Central memory CD8-positive, alpha-beta T cell (primary cell): Measurements from ENCODE around the gene DDX52.

Experiments
- ATAC-seq: fragments of 150-1000 bp; cut with Tn5 transposase; replicated peaks from 2 replicates; pipeline ENCODE4 v1.10.0; 2022; ENCODE audit warnings: mild to moderate bottlenecking, moderate FRiP score, moderate number of reproducible peaks; ENCODE audit not compliant: poor library complexity, severe bottlenecking; ENCODE audit errors: extremely low read depth
- DNase-seq, 2 donors: peaks; one replicate each; pipeline ENCODE4 v3.0.0; 2021; ENCODE audit warnings: low spot score in 2 of 2
- H3K27ac Mint-ChIP-seq: one replicate; pipeline ENCODE4 v1.8.0; 2022; ENCODE audit warnings: low read depth, mild to moderate bottlenecking, moderate library complexity, mixed read lengths
- H3K27me3 Mint-ChIP-seq: one replicate; pipeline ENCODE4 v1.8.0; 2022; ENCODE audit warnings: mixed read lengths
- H3K36me3 Mint-ChIP-seq: one replicate; pipeline ENCODE4 v1.8.0; 2022; ENCODE audit warnings: mild to moderate bottlenecking, moderate library complexity, mixed read lengths; ENCODE audit not compliant: insufficient read depth
- H3K4me1 Mint-ChIP-seq: one replicate; pipeline ENCODE4 v1.8.0; 2022; ENCODE audit warnings: mixed read lengths
- H3K4me3 Mint-ChIP-seq: one replicate; pipeline ENCODE4 v1.8.0; 2022; ENCODE audit warnings: mild to moderate bottlenecking, moderate library complexity, mixed read lengths
- H3K9me3 Mint-ChIP-seq: one replicate; pipeline ENCODE4 v1.8.0; 2022; ENCODE audit warnings: mixed read lengths

The DDX52 gene

GRCh38 chr17:37671824-37672547 is 28.7 kb upstream of the DDX52 start:
- DNase-seq: no peak

GRCh38 chr17:37671028-37671823 is 28.0 kb upstream of the DDX52 start:
- no peaks in the 10 kb centered on the region for H3K36me3 Mint-ChIP-seq
- ATAC-seq: no peak
- no peak for DNase-seq
- H3K4me3 Mint-ChIP-seq: no peak overlapping the region
- H3K4me1 Mint-ChIP-seq: no peaks in the 10 kb centered on the region
- no peak overlapping the region for H3K27ac Mint-ChIP-seq
- peaks cover 6% of the 10 kb centered on the region for H3K27me3 Mint-ChIP-seq
- H3K9me3 Mint-ChIP-seq: no peaks in the 10 kb centered on the region

More at GRCh38 chr17:37671824-37672547, 28.7 kb upstream of the DDX52 start:
- H3K4me1 Mint-ChIP-seq: no peaks in the 10 kb centered on the region
- no peak overlapping the region for H3K27ac Mint-ChIP-seq
- H3K9me3 Mint-ChIP-seq: no peaks in the 10 kb centered on the region
- no peak overlapping the region for H3K4me3 Mint-ChIP-seq
- ATAC-seq: no peak
- no peaks in the 10 kb centered on the region for H3K36me3 Mint-ChIP-seq
- H3K27me3 Mint-ChIP-seq: peaks cover 14% of the 10 kb centered on the region

GRCh38 chr17:37667039-37667438 is 23.8 kb upstream of the DDX52 start:
- H3K4me3 Mint-ChIP-seq: no peak overlapping the region
- no peaks in the 10 kb centered on the region for H3K36me3 Mint-ChIP-seq
- no peaks in the 10 kb centered on the region for H3K27me3 Mint-ChIP-seq
- H3K9me3 Mint-ChIP-seq: no peaks in the 10 kb centered on the region
- H3K4me1 Mint-ChIP-seq: no peaks in the 10 kb centered on the region
- H3K27ac Mint-ChIP-seq: no peak overlapping the region
- DNase-seq: no peak
- no peak for ATAC-seq

- Mint-ChIP-seq H3K36me3 (no peaks in the 10 kb centered on the region), H3K27me3 (peaks cover 9% of the 10 kb centered on the region), H3K4me3 (no peak overlapping the region), H3K4me1 (no peaks in the 10 kb centered on the region), H3K27ac (no peak overlapping the region), H3K9me3 (no peaks in the 10 kb centered on the region)
- no peak for DNase-seq
- no peak for ATAC-seq
Measured at GRCh38 chr17:37664214-37664613, 21.0 kb upstream of the DDX52 start.

GRCh38 chr17:37662353-37662752 is 19.1 kb upstream of the DDX52 start:
- Mint-ChIP-seq H3K27ac (no peak overlapping the region), H3K4me3 (no peak overlapping the region), H3K36me3 (no peaks in the 10 kb centered on the region), H3K27me3 (peaks cover 9% of the 10 kb centered on the region), H3K9me3 (no peaks in the 10 kb centered on the region), H3K4me1 (no peaks in the 10 kb centered on the region)
- DNase-seq (no peak), ATAC-seq (no peak)

GRCh38 chr17:37661400-37662014 is 18.3 kb upstream of the DDX52 start:
- ATAC-seq: no peak
- no peak for DNase-seq
- no peaks in the 10 kb centered on the region for H3K9me3 Mint-ChIP-seq
- no peaks in the 10 kb centered on the region for H3K36me3 Mint-ChIP-seq
- H3K4me1 Mint-ChIP-seq: no peaks in the 10 kb centered on the region
- no peak overlapping the region for H3K27ac Mint-ChIP-seq
- H3K27me3 Mint-ChIP-seq: peaks cover 9% of the 10 kb centered on the region
- no peak overlapping the region for H3K4me3 Mint-ChIP-seq

GRCh38 chr17:37659925-37660324 is 16.7 kb upstream of the DDX52 start:
- peaks cover 9% of the 10 kb centered on the region for H3K27me3 Mint-ChIP-seq
- no peak overlapping the region for H3K27ac Mint-ChIP-seq
- ATAC-seq (no peak), DNase-seq (no peak)
- H3K4me1 Mint-ChIP-seq: no peaks in the 10 kb centered on the region
- H3K36me3 Mint-ChIP-seq: no peaks in the 10 kb centered on the region
- no peak overlapping the region for H3K4me3 Mint-ChIP-seq
- no peaks in the 10 kb centered on the region for H3K9me3 Mint-ChIP-seq

- no peak for DNase-seq
- no peaks in the 10 kb centered on the region for H3K4me1 Mint-ChIP-seq
- H3K27me3 Mint-ChIP-seq: peaks cover 10% of the 10 kb centered on the region
- H3K36me3 Mint-ChIP-seq: no peaks in the 10 kb centered on the region
- H3K4me3 Mint-ChIP-seq: no peak overlapping the region
- no peaks in the 10 kb centered on the region for H3K9me3 Mint-ChIP-seq
- H3K27ac Mint-ChIP-seq: no peak overlapping the region
- no peak for ATAC-seq
Measured at GRCh38 chr17:37657202-37657601, 14.0 kb upstream of the DDX52 start.

GRCh38 chr17:37651849-37652248 is 8.6 kb upstream of the DDX52 start:
- Mint-ChIP-seq H3K27me3 (peaks cover 46% of the 10 kb centered on the region), H3K9me3 (no peaks in the 10 kb centered on the region), H3K36me3 (peaks cover 2% of the 10 kb centered on the region), H3K4me3 (no peak overlapping the region), H3K27ac (no peak overlapping the region), H3K4me1 (no peaks in the 10 kb centered on the region)
- ATAC-seq: no peak
- no peak for DNase-seq

- Mint-ChIP-seq H3K36me3 (peaks cover 2% of the 10 kb centered on the region), H3K27ac (no peak overlapping the region), H3K9me3 (no peaks in the 10 kb centered on the region), H3K4me1 (no peaks in the 10 kb centered on the region), H3K27me3 (peaks cover 60% of the 10 kb centered on the region), H3K4me3 (no peak overlapping the region)
- DNase-seq: no peak
- no peak for ATAC-seq
Measured at GRCh38 chr17:37650419-37651003, 7.3 kb upstream of the DDX52 start.

GRCh38 chr17:37648555-37648954 is 5.3 kb upstream of the DDX52 start:
- DNase-seq (no peak), ATAC-seq (no peak)

GRCh38 chr17:37647856-37648255 is 4.6 kb upstream of the DDX52 start:
- ATAC-seq (no peak), DNase-seq (no peak)
- no peaks in the 10 kb centered on the region for H3K9me3 Mint-ChIP-seq
- no peak overlapping the region for H3K4me3 Mint-ChIP-seq
- H3K27ac Mint-ChIP-seq: no peak overlapping the region
- peaks cover 6% of the 10 kb centered on the region for H3K4me1 Mint-ChIP-seq
- peaks cover 79% of the 10 kb centered on the region for H3K27me3 Mint-ChIP-seq
- H3K36me3 Mint-ChIP-seq: peaks cover 5% of the 10 kb centered on the region

More at GRCh38 chr17:37648555-37648954, 5.3 kb upstream of the DDX52 start:
- Mint-ChIP-seq H3K4me3 (no peak overlapping the region), H3K4me1 (peaks cover 5% of the 10 kb centered on the region), H3K27me3 (peaks cover 77% of the 10 kb centered on the region), H3K9me3 (no peaks in the 10 kb centered on the region), H3K27ac (no peak overlapping the region), H3K36me3 (peaks cover 2% of the 10 kb centered on the region)
